DND-41 (cell line): ENCODE results near the gene SMARCA2.

Experiments used
- EZH2 ChIP-seq: IDR thresholded peaks from 3 replicates; pipeline ENCODE4 v1.6.1; 2012; ENCODE audit warnings: borderline replicate concordance, low read depth, mild to moderate bottlenecking, moderate library complexity, low read length, inconsistent platforms; ENCODE audit not compliant: severe bottlenecking
- TF ChIP-seq, protein P1 (sequence below): IDR thresholded peaks from 2 replicates; pipeline ENCODE4 v1.5.1; 2012; ENCODE audit warnings: borderline replicate concordance, low read length, moderate library complexity, mild to moderate bottlenecking; ENCODE audit not compliant: poor library complexity, severe bottlenecking; ENCODE audit errors: extremely low read depth

DNA sequence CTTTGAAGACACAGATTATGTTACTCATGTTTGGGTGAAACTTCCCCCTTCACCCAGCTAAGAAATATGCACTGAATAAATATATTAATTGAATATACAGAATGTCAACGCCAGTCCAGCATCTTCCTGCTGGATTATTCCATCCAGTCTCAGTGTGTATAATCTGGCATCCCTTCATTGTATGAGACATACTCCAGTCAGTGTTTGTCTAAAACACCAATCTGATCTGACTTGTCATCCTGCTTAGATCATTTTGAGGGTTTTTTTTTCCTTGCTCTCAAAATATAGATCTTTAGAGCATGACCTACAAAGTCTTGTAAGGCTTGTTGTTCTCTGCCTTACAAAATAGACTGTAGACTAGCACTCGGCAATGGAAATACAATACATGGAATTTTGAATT is 195.1 kb downstream of the SMARCA2 start:
- TF ChIP-seq, protein P1, sequence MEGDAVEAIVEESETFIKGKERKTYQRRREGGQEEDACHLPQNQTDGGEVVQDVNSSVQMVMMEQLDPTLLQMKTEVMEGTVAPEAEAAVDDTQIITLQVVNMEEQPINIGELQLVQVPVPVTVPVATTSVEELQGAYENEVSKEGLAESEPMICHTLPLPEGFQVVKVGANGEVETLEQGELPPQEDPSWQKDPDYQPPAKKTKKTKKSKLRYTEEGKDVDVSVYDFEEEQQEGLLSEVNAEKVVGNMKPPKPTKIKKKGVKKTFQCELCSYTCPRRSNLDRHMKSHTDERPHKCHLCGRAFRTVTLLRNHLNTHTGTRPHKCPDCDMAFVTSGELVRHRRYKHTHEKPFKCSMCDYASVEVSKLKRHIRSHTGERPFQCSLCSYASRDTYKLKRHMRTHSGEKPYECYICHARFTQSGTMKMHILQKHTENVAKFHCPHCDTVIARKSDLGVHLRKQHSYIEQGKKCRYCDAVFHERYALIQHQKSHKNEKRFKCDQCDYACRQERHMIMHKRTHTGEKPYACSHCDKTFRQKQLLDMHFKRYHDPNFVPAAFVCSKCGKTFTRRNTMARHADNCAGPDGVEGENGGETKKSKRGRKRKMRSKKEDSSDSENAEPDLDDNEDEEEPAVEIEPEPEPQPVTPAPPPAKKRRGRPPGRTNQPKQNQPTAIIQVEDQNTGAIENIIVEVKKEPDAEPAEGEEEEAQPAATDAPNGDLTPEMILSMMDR, result no peak
- TF ChIP-seq EZH2, result no peak
